ENCODE data around the gene NKAIN1. TPM values are rescaled to one million over a fixed set of nuclear protein-coding genes. Genes with fewer than 3 reads are reported as not detected.

NKAIN1 gene
- polyA plus RNA-seq, 5 donors, result 1.7 to 3.2 (median 2.4) TPM

- DNase-seq, result no peak
Measured at GRCh38 chr1:31234870-31235269, 4.8 kb downstream of the NKAIN1 start.

GRCh38 chr1:31234123-31234708 lies 5.5 kb downstream of the NKAIN1 start:
- no peak for DNase-seq

GRCh38 chr1:31232689-31233088 lies 7.0 kb downstream of the NKAIN1 start:
- no peak for DNase-seq

GRCh38 chr1:31231802-31232201 lies 7.9 kb downstream of the NKAIN1 start:
- DNase-seq, result no peak

- DNase-seq, result no peak
Measured at GRCh38 chr1:31230378-31230777, 9.3 kb downstream of the NKAIN1 start.

GRCh38 chr1:31228986-31229385 lies 10.7 kb downstream of the NKAIN1 start:
- no peak for DNase-seq

- DNase-seq, result no peak
Measured at GRCh38 chr1:31227891-31228568, 11.7 kb downstream of the NKAIN1 start.

- no peak for DNase-seq
Measured at GRCh38 chr1:31224068-31224467, 15.6 kb downstream of the NKAIN1 start.

GRCh38 chr1:31222176-31222575 lies 17.5 kb downstream of the NKAIN1 start:
- DNase-seq, result no peak

- DNase-seq, result no peak
Measured at GRCh38 chr1:31221072-31221471, 18.6 kb downstream of the NKAIN1 start.

- no peak for DNase-seq
Measured at GRCh38 chr1:31219489-31219888, 20.2 kb downstream of the NKAIN1 start.

- DNase-seq, result no peak
Measured at GRCh38 chr1:31218705-31219104, 21.0 kb downstream of the NKAIN1 start.

- DNase-seq, result peak; percentile 59 to 60
Measured at GRCh38 chr1:31216016-31216415, 23.7 kb downstream of the NKAIN1 start.

GRCh38 chr1:31215065-31215570 lies 24.6 kb downstream of the NKAIN1 start:
- DNase-seq, result no peak

GRCh38 chr1:31214316-31215064 lies 25.2 kb downstream of the NKAIN1 start:
- no peak for DNase-seq

- no peak for DNase-seq
Measured at GRCh38 chr1:31208361-31208945, 31.2 kb downstream of the NKAIN1 start.

GRCh38 chr1:31207569-31207968 lies 32.1 kb downstream of the NKAIN1 start:
- DNase-seq, result no peak

GRCh38 chr1:31207046-31207445 lies 32.6 kb downstream of the NKAIN1 start:
- no peak for DNase-seq

GRCh38 chr1:31203215-31203614 lies 36.5 kb downstream of the NKAIN1 start:
- no peak for DNase-seq

- no peak for DNase-seq
Measured at GRCh38 chr1:31201931-31202360, 37.7 kb downstream of the NKAIN1 start.

GRCh38 chr1:31199949-31200348 lies 39.7 kb downstream of the NKAIN1 start:
- no peak for DNase-seq

- DNase-seq, result no peak
Measured at GRCh38 chr1:31199236-31199790, 40.4 kb downstream of the NKAIN1 start.
